HG03045 (cell line): ENCODE measurements around the gene IDI2.
A peak's percentile ranks its signal among the peaks of the same experiment; 100 is the strongest.
"Not testable (repeated sequence)": the region's sequence is repeated elsewhere in the genome, so short reads cannot be mapped to it uniquely, and the experiment has no call there.

ENCODE experiments used
- ATAC-seq: cut with Tn5 transposase; IDR thresholded peaks from one replicate; pipeline ENCODE4 v1.9.1; 2021; ENCODE audit warnings: mild to moderate bottlenecking, moderate library complexity; ENCODE audit not compliant: unreplicated experiment

Gene IDI2

GRCh38 chr10:1009947-1010346 is 15.7 kb downstream of the IDI2 start:
- not testable (repeated sequence) for ATAC-seq

GRCh38 chr10:1009071-1009494 is 16.6 kb downstream of the IDI2 start:
- no peak for ATAC-seq

- no peak for ATAC-seq
These were observed 18.1 kb downstream of the IDI2 start for GRCh38 chr10:1007583-1007982.

DNA sequence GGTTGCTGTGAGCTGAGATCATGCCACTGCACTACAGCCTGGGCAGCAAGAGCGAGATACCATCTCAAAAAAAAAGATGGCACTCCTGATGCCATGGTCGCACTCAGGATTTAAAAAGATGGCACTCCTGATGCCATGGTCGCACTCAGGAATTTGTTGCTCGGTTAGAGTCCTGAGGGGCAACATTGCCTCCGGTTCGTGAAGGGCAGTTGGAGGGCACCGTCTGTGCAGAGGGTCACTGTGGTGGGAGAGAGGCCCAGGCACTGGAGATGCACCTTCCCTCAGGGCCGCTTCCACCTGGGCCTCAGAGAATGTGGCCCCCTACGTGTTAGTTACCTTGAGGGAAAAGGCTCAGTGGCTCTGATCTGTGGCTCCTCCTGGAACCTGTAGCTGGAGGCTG is 19.1 kb downstream of the IDI2 start:
- no peak for ATAC-seq

- ATAC-seq = no peak
These were observed 21.6 kb downstream of the IDI2 start for GRCh38 chr10:1003884-1004670.

DNA sequence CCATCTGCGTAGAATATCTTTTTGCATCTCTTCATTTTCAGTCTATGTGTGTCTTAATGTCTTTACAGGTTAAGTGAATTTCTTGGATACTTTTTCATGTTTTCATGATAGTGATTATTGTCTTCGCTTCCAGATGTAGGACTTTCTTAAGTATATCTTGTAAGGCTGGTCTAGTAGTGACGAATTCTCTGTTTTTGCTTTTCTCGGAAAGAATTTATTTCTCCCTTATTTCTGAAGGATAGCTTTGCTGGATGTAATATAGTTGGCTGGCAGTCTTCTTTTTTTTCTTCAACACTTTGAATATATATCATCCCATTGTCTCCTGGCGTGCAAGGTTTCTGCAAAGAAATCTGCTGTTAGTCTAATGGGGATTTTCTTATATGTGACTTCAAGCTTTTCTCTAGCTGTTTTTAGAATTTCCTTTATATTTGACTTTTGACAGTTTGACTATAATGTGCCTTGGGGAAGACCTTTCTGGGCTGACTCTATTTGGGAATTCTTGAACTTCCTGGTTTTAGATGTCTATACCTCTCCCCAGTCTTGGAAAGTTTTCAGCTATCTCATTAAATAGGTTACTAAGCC is 23.1 kb downstream of the IDI2 start:
- ATAC-seq = no peak

DNA sequence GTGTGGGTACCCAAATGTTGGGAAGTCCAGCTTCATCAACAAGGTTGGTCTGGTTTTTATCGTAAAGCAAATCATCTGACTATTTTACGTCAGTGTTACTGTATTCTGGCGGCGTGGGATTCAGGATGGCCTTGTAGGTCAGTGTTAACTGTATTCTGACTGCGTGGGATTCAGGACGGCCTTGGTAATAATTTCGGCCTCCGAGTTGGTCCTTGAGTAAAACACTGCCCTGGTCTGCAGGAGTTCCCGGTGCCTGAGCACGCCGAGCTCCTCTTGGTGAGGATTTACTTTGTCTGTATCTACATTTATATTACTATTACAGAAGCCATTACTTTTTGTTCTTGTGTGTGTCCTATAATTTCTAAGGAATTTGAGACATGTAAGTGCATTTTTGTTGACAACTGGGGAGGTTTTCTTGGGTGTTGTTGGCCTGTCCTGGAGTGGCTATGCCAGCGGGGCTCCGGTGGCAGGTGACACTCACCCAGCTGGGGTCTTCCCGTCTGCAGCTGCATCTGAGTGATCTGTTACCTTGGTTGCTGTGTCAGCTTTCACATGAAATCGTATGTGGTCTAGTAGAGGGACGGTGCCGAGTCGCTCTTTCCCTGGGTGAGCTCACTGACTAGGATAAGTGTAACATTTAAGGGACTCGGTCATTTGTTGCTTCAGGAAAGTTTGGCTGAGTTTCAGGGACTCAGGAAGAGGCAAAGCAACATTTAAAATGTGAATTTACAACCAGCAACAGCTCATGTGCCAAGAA is 28.2 kb downstream of the IDI2 start:
- no peak for ATAC-seq

DNA sequence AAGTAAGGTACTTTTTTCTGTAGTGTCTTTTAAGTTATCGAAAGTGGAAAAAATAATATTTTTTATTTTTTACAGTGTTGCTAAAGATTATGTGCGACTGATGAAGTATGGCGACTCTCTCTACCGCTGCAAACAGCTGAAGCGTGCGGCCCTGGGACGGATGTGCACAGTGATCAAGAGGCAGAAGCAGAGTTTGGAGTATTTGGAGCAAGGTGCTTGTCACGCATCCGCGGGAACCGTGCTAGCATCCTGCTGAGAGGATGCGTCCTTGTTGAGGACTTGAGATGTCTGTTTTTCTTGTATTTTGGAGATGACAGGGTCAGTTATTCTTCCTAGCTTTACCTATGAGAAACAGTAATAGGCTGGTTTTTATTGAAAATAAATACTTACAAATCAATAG is 29.6 kb downstream of the IDI2 start:
- no peak for ATAC-seq

GRCh38 chr10:995559-995926 is 30.1 kb downstream of the IDI2 start:
- no peak for ATAC-seq

DNA sequence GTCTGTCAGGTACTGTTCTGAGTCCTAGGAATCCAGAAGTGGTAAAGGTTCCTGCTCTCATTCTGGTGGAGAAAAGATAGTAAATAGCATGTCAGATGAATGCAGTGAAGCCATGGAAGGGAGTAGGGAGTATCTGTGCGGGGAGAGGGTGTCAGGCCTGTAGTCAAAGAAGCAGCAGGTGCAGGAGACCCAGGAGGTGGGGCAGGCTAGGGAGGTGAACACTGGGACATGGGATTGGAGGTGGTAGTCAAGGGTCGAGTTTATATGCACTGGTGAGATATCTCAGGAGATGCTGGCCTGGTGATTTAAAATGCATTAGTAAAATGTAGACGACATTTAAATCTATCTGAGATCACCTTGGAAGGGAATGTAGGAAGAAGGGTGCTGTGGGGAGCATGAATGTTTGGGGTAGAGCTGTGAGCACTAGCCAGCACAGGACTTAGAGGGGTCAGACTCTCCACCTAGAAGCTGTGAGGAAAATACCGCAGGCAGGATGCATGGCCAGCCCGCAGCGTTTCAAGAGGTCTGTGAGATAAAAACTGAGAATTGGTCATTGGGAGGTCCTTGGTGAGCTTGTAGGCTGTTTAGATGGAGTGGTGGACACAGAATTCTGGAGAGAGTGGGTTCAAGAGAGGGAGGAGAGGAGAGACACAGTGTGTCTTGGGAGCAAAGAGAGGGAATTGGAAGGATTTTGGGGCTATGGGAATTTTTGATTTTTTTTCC is 30.7 kb downstream of the IDI2 start:
- no peak for ATAC-seq

DNA sequence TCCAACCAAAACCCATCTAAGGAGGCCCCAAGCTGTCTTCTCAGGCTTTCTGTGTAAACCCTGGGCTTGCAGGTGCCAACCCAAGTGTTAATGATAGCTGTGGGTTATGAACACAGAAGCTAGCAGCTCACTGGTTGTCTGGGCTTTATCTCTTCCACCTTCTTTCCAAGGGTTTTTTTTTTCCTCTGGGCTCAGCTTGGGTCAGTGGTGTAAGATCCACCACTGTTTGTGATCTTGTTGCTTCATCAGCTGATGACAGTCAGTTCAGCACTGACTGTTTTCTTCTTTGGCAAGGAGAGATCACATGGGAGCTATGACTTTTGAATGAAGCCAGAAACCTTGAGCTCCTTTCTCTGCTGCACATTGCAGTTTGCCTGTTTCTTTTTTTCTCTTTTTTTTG is 32.8 kb downstream of the IDI2 start:
- no peak for ATAC-seq

- ATAC-seq = no peak
These were observed 33.2 kb downstream of the IDI2 start for GRCh38 chr10:992467-992866.

DNA sequence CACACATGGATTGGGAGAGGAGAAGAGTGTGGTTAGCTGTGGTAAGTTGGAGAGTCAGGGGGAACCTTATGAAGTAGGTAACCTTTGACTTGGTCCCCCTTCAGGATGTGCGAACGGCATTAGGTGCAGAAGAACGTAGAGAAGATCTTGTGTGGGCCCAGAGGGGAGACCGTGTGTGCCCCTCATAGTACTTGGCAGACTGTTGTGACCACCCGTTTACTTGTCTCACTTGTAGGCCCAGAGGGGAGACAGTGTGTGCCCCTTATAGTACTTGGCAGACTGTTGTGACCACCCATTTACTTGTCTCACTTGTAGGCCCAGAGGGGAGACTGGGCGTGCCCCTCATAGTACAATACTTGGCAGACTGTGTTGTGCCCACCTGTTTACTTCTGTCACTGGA is 34.9 kb downstream of the IDI2 start:
- ATAC-seq = no peak

GRCh38 chr10:988667-989545 is 36.8 kb downstream of the IDI2 start:
- no peak for ATAC-seq

GRCh38 chr10:987870-988666 is 37.6 kb downstream of the IDI2 start, which contains the start of gene GTPBP4:
Gene GTPBP4 (plus strand): TSS chr10:988434. CDS start chr10:988480, 46 bp downstream.
- ATAC-seq = peak; percentile 97

- no peak for ATAC-seq
These were observed 38.1 kb downstream of the IDI2 start for GRCh38 chr10:987620-987869.

DNA sequence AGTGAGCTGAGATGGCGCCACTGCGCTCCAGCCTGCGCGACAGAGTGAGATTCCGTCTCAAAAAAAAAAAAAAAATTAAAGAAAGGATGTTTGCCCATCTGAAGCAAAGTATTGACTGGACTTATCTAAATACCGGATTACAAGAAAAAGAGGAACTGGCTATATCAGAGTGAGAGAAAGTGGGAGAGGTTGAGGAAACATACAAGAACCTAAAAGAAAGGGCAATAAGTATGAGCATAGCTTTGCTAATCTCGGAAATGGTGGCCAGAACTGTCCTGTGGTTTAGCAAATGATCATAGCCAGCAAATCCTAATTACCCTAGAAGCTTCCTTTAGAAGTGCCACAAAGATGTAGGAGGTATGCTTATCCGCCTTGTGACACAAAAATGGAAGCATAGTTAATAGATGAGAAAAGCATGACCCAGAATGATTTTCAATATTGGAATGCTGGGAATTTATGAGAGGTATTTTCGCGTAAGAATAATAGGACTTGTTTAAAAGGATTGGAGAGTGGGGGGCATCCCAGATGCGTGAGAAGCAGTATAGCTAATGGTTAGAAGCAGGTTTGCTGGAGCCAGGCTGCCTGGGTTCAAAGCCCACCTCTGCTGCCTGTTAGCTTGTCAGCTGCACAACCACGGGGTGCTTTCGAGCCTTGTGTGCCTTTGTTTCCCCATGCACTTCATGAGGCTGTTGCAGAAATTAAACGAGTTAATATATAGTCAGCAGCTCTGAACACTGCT is 38.6 kb downstream of the IDI2 start:
- no peak for ATAC-seq

DNA sequence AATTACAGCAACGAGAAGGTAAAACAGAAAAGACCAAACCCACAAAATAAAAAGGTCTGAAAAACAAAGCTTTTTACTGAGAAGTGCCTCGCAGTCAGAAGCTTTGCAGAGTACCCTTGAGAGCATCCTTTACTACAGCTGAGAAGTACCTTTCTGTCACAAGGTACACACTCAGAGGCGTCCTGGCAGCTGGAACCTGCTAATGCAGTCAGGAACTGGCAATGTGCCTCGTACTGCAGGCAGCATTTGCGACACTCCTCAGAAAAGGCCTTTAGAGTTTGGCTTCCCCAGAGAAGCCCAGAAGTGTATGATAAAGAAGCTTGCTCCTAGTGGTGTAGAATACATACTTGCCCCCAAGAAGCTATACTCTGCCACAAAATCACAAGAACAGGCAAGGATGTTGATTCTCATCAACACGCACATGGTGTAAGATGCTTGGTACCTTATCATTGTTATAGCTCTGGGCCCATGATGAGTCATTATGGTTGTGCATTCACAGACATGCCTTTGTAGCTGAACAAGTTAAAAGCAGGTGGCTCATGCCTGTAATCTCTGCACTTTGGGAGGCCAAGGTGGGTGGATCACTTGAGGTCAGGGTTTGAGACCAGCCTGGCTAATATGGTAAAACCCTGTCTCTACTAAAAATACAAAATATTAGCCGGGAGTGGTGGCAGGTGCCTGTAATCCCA is 39.4 kb downstream of the IDI2 start:
- ATAC-seq = no peak

DNA sequence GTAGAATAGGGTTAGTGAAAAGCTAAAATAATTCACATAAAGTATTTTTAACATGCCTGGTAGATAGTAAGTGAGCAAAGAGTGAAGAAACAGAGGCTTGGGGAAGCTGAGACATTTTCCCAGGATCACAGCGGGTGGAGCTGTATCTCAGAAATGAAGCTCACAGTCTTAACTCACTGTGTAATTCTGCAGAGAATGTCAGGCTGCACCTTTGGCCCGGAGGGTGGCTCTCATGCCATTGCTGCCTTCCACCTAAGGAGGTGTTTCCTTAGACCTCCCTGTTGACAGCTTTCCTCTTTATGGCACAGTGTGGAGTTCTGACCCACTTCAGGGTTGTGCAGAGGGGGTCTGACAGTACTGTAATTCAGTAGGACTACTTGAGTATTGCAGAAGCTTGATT is 40.3 kb downstream of the IDI2 start:
- ATAC-seq = no peak
